Mucosa of descending colon (tissue), 3 donors: Measurements from ENCODE around the gene HLCS. TPM values are rescaled to one million over a fixed set of nuclear protein-coding genes. Genes with fewer than 3 reads are reported as not detected.

Experiments
- ATAC-seq: fragments of 200-7000 bp; cut with Tn5 transposase; one replicate; pipeline ENCODE4 v1.9.1; 2020; ENCODE audit warnings: mild to moderate bottlenecking, moderate library complexity
- DNase-seq, 3 donors: peaks; one replicate each; pipeline ENCODE4 v3.0.0-alpha.2; 2020
- H3K36me3 ChIP-seq: fragments of 200-600 bp; one replicate; pipeline ENCODE4 v1.8.0; 2021; ENCODE audit warnings: low read depth, mild to moderate bottlenecking
- H3K4me1 ChIP-seq: fragments of 200-600 bp; one replicate; pipeline ENCODE4 v1.8.0; 2021; ENCODE audit warnings: low read depth, mild to moderate bottlenecking
- H3K4me3 ChIP-seq: fragments of 200-600 bp; one replicate; pipeline ENCODE4 v1.8.0; 2021; ENCODE audit warnings: mild to moderate bottlenecking
- H3K9me3 ChIP-seq: fragments of 200-600 bp; one replicate; pipeline ENCODE4 v1.8.0; 2021; ENCODE audit warnings: mild to moderate bottlenecking
- intact Hi-C, 2 donors: fragments of 100-400 bp; cut with DNase I in 1 of 2; cut with micrococcal nuclease in 1 of 2; formaldehyde crosslinking; loops; one replicate each; pipeline versions ENCODE4 v1.11.0 to v1.11.1; 2022; cut with DNase I, micrococcal nuclease
- total RNA-seq, 3 donors: library from RNA; stranded (reverse); fragmentation: NEBNext Ultra II Directional in 2 of 3; extraction: Animal tissue kit (Norgen Biotek cat#: 25700) in 2 of 3; gene quantifications; one replicate each; pipeline versions ENCODE4 v1.2.1 to v1.2.4, GENCODE V29; 2021 to 2023
- TF ChIP-seq, protein P1 (sequence below): fragments of 200-600 bp; IDR thresholded peaks from one replicate; pipeline ENCODE4 v1.8.0; 2022; ENCODE audit warnings: antibody characterized with exemption, mild to moderate bottlenecking
- donor health status: DM: no; HTN: no; CAD: no; lungs with moderate emphysema.
- donor health status: DM: no; HTN: no; CAD: no.
- donor health status: DM: no; HTN: yes; CAD: no.

The HLCS gene
- total RNA-seq, 3 donors from 2014 or later, result 13.3 to 16.7 (median 14.9) TPM

- Histone ChIP-seq H3K9me3 (no peaks in the 10 kb centered on the region), H3K36me3 (no peaks in the 10 kb centered on the region), H3K4me1 (no peaks in the 10 kb centered on the region), H3K4me3 (no peak overlapping the region)
- TF ChIP-seq, protein P1, sequence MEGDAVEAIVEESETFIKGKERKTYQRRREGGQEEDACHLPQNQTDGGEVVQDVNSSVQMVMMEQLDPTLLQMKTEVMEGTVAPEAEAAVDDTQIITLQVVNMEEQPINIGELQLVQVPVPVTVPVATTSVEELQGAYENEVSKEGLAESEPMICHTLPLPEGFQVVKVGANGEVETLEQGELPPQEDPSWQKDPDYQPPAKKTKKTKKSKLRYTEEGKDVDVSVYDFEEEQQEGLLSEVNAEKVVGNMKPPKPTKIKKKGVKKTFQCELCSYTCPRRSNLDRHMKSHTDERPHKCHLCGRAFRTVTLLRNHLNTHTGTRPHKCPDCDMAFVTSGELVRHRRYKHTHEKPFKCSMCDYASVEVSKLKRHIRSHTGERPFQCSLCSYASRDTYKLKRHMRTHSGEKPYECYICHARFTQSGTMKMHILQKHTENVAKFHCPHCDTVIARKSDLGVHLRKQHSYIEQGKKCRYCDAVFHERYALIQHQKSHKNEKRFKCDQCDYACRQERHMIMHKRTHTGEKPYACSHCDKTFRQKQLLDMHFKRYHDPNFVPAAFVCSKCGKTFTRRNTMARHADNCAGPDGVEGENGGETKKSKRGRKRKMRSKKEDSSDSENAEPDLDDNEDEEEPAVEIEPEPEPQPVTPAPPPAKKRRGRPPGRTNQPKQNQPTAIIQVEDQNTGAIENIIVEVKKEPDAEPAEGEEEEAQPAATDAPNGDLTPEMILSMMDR, result no peak
- intact Hi-C loops, result no loop called here
- DNase-seq, result no peak
- ATAC-seq, result no peak
These were observed 207.0 kb downstream of the HLCS start for GRCh38 chr21:36759348-36760083.

GRCh38 chr21:36757196-36757595 lies 209.3 kb downstream of the HLCS start:
- no peak for ATAC-seq
- no peaks in the 10 kb centered on the region for H3K4me1 ChIP-seq
- intact Hi-C loops, result no loop called here
- no peak overlapping the region for H3K4me3 ChIP-seq
- TF ChIP-seq, protein P1, result no peak
- H3K36me3 ChIP-seq, result no peaks in the 10 kb centered on the region
- no peak for DNase-seq
- no peaks in the 10 kb centered on the region for H3K9me3 ChIP-seq

- H3K4me3 ChIP-seq, result no peak overlapping the region
- DNase-seq (no peak), ATAC-seq (peak; percentile 56)
- no peaks in the 10 kb centered on the region for H3K9me3 ChIP-seq
- intact Hi-C loops, result no loop called here
- no peaks in the 10 kb centered on the region for H3K36me3 ChIP-seq
- TF ChIP-seq, protein P1, result no peak
- H3K4me1 ChIP-seq, result no peaks in the 10 kb centered on the region
These were observed 209.9 kb downstream of the HLCS start for GRCh38 chr21:36756527-36756926.

GRCh38 chr21:36754241-36754898 lies 212.1 kb downstream of the HLCS start:
- Histone ChIP-seq H3K4me1 (no peaks in the 10 kb centered on the region), H3K9me3 (no peaks in the 10 kb centered on the region), H3K4me3 (no peak overlapping the region), H3K36me3 (no peaks in the 10 kb centered on the region)
- no peak for ATAC-seq
- TF ChIP-seq, protein P1, result no peak
- intact Hi-C loops, result no loop called here
- no peak for DNase-seq

DNA sequence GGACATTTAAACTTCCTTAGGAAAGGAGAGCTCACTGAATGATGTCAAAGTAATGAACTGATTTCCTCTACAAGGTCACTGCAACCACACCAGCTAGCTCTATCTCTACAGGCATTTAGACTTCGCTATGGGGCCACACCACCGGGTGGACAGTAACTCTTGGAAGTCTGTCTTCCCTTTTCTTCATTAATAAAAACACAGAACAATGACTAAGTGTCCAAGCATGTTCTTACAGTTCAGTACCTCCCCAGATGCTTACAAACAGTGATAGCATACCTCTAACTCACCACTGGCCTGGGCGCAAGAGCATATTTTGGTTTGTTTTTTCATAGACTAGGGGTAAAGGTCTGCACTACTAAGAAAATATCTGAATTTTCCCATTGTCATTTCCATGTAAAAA lies 212.9 kb downstream of the HLCS start:
- ATAC-seq, result no peak
- Histone ChIP-seq H3K4me3 (no peak overlapping the region), H3K36me3 (no peaks in the 10 kb centered on the region), H3K9me3 (no peaks in the 10 kb centered on the region), H3K4me1 (no peaks in the 10 kb centered on the region)
- intact Hi-C loops, result no loop called here
- DNase-seq, result no peak
- TF ChIP-seq, protein P1, result no peak
